ENCODE results near the gene GABRB2.

Gene GABRB2

GRCh38 chr5:161382685-161383084 lies 163.8 kb downstream of the GABRB2 start:
- TF ChIP-seq CREB5 (CRISPR knock-in tag; IDR thresholded peaks at IDR 0.05; ENCODE audit: low read depth) (no peak), ZC3H10 (CRISPR knock-in tag; IDR thresholded peaks at IDR 0.05) (no peak), PATZ1 (CRISPR knock-in tag; IDR thresholded peaks at IDR 0.05; ENCODE audit: borderline replicate concordance) (no peak), CSRNP3 (CRISPR knock-in tag; IDR thresholded peaks at IDR 0.05) (no peak), OSR1 (CRISPR knock-in tag; IDR thresholded peaks at IDR 0.05) (no peak), TSHZ2 (CRISPR knock-in tag; IDR thresholded peaks at IDR 0.05) (no peak), ESRRG (CRISPR knock-in tag; IDR thresholded peaks at IDR 0.05) (no peak), ZNF8 (CRISPR knock-in tag; IDR thresholded peaks at IDR 0.05) (no peak), TCF4 (CRISPR knock-in tag; IDR thresholded peaks at IDR 0.05; ENCODE audit: borderline replicate concordance) (no peak), ZFP30 (CRISPR knock-in tag; IDR thresholded peaks at IDR 0.05) (no peak), PPARA (CRISPR knock-in tag; IDR thresholded peaks at IDR 0.05; ENCODE audit: borderline replicate concordance) (no peak), GLIS3 (CRISPR knock-in tag; IDR thresholded peaks at IDR 0.05) (no peak), BACH2 (CRISPR knock-in tag; IDR thresholded peaks at IDR 0.05; ENCODE audit: borderline replicate concordance) (no peak), ZNF70 (CRISPR knock-in tag; IDR thresholded peaks at IDR 0.05) (no peak), POU6F1 (CRISPR knock-in tag; IDR thresholded peaks at IDR 0.05; ENCODE audit: borderline replicate concordance, low read depth) (no peak), ZFP3 (CRISPR knock-in tag; IDR thresholded peaks at IDR 0.05) (no peak), ISL1 (CRISPR knock-in tag; IDR thresholded peaks at IDR 0.05) (no peak), ZNF565 (CRISPR knock-in tag; conservative IDR thresholded peaks at IDR 0.05; ENCODE audit: low read depth) (no peak), TOX (CRISPR knock-in tag; IDR thresholded peaks at IDR 0.05; ENCODE audit: borderline replicate concordance) (no peak), ARNTL (CRISPR knock-in tag; IDR thresholded peaks at IDR 0.05; ENCODE audit: borderline replicate concordance, low read depth) (no peak)
- ATAC-seq = no peak

GRCh38 chr5:161380486-161380885 lies 166.0 kb downstream of the GABRB2 start:
- TF ChIP-seq OSR1 (CRISPR knock-in tag; IDR thresholded peaks at IDR 0.05) = no peak
- TF ChIP-seq CSRNP3 (CRISPR knock-in tag; IDR thresholded peaks at IDR 0.05) = no peak
- no peak for TF ChIP-seq ZFP30 (CRISPR knock-in tag; IDR thresholded peaks at IDR 0.05)
- no peak for TF ChIP-seq ZNF70 (CRISPR knock-in tag; IDR thresholded peaks at IDR 0.05)
- no peak for TF ChIP-seq ZNF8 (CRISPR knock-in tag; IDR thresholded peaks at IDR 0.05)
- TF ChIP-seq TOX (CRISPR knock-in tag; IDR thresholded peaks at IDR 0.05; ENCODE audit: borderline replicate concordance) = no peak
- TF ChIP-seq ESRRG (CRISPR knock-in tag; IDR thresholded peaks at IDR 0.05) = no peak
- TF ChIP-seq ZC3H10 (CRISPR knock-in tag; IDR thresholded peaks at IDR 0.05) = no peak
- no peak for TF ChIP-seq ZNF565 (CRISPR knock-in tag; conservative IDR thresholded peaks at IDR 0.05; ENCODE audit: low read depth)
- ATAC-seq = no peak
